HEK293T (cell line): ENCODE measurements around the gene CFAP299.

ENCODE experiments used
- BHLHE40 ChIP-seq: fragments of 450-650 bp; IDR thresholded peaks from 2 replicates; pipeline ENCODE4 v1.6.1; 2016; ENCODE audit warnings: mild to moderate bottlenecking, moderate library complexity, borderline replicate concordance
- CTBP1 ChIP-seq: fragments of 450-650 bp; IDR thresholded peaks from 2 replicates; pipeline ENCODE4 v1.6.1; 2016; ENCODE audit warnings: borderline replicate concordance
- ELF4 ChIP-seq: fragments of 450-650 bp; IDR thresholded peaks from 2 replicates; pipeline ENCODE4 v1.6.1; 2017; ENCODE audit warnings: antibody characterized with exemption
- FOXA1 ChIP-seq: fragments of 450-650 bp; IDR thresholded peaks from 2 replicates; pipeline ENCODE4 v1.6.1; 2016; ENCODE audit warnings: mild to moderate bottlenecking
- FOXK2 ChIP-seq: fragments of 450-650 bp; IDR thresholded peaks from 2 replicates; pipeline ENCODE4 v1.6.1; 2016; ENCODE audit warnings: mild to moderate bottlenecking
- FOXM1 ChIP-seq: fragments of 450-650 bp; IDR thresholded peaks from 2 replicates; pipeline ENCODE4 v1.6.1; 2017; ENCODE audit warnings: mild to moderate bottlenecking, borderline replicate concordance
- L3MBTL2 ChIP-seq: fragments of 450-650 bp; conservative IDR thresholded peaks from 2 replicates; pipeline ENCODE4 v1.6.1; 2016; ENCODE audit warnings: mild to moderate bottlenecking
- NFRKB ChIP-seq: fragments of 450-650 bp; IDR thresholded peaks from 2 replicates; pipeline ENCODE4 v1.6.1; 2016; ENCODE audit warnings: mild to moderate bottlenecking, moderate library complexity
- SP1 ChIP-seq: fragments of 450-650 bp; IDR thresholded peaks from 2 replicates; pipeline ENCODE4 v1.6.1; 2017
- SUZ12 ChIP-seq: fragments of 450-650 bp; IDR thresholded peaks from 2 replicates; pipeline ENCODE4 v1.6.1; 2016; ENCODE audit warnings: mild to moderate bottlenecking
- TARDBP ChIP-seq: fragments of 450-650 bp; IDR thresholded peaks from 2 replicates; pipeline ENCODE4 v1.6.1; 2016
- ZNF384 ChIP-seq: fragments of 450-650 bp; IDR thresholded peaks from 2 replicates; pipeline ENCODE4 v1.6.1; 2016
- TF ChIP-seq, protein P1 (sequence below): fragments of 450-650 bp; IDR thresholded peaks from 2 replicates; pipeline ENCODE4 v1.6.1; 2016

DNA sequence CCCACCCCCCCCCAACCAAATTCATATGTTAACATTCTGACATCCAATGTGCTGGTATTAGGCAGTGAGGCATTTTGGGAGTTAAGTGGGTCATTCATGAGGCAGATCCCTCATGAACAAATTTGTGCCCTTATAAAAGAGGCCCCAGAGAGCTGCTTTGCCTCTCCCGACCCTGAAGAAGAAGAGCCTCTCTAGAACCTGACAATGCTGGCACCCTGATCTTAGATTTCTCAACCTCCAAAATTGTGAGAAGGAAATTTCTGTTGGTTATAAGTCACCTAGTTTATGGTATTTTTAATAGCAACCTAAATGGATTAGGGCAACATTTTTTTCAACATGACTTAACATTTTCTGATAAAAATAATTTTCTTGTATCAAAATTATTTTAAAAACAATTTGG, 296.3 kb downstream of the CFAP299 start:
- TF ChIP-seq BHLHE40 (no peak), L3MBTL2 (no peak), FOXK2 (no peak), TARDBP (no peak), ELF4 (no peak), ZNF384 (no peak), SP1 (no peak), NFRKB (no peak), FOXM1 (no peak), FOXA1 (no peak), CTBP1 (no peak), SUZ12 (no peak)
- TF ChIP-seq, protein P1, sequence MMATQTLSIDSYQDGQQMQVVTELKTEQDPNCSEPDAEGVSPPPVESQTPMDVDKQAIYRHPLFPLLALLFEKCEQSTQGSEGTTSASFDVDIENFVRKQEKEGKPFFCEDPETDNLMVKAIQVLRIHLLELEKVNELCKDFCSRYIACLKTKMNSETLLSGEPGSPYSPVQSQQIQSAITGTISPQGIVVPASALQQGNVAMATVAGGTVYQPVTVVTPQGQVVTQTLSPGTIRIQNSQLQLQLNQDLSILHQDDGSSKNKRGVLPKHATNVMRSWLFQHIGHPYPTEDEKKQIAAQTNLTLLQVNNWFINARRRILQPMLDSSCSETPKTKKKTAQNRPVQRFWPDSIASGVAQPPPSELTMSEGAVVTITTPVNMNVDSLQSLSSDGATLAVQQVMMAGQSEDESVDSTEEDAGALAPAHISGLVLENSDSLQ = no peak
